H1 (cell line): ENCODE results near the gene MGME1. TPM values are rescaled to one million over a fixed set of nuclear protein-coding genes. Genes with fewer than 3 reads are reported as not detected.

Source experiments
- ASH2L ChIP-seq: fragments of 200-600, 300-600 bp; sonication (generic); IDR thresholded peaks from one replicate; pipeline ENCODE4 v1.7.1; 2017; ENCODE audit warnings: low read length
- CREB1 ChIP-seq: IDR thresholded peaks from 2 replicates; pipeline ENCODE4 v1.6.1; 2012; ENCODE audit warnings: inconsistent platforms
- POU5F1 ChIP-seq: IDR thresholded peaks from 2 replicates; pipeline ENCODE4 v1.6.1; 2011; ENCODE audit warnings: low read depth, mild to moderate bottlenecking, low read length, moderate library complexity
- SRF ChIP-seq: IDR thresholded peaks from 2 replicates; pipeline ENCODE4 v1.6.1; 2011; ENCODE audit warnings: mild to moderate bottlenecking, low read depth, low read length, moderate library complexity
- SUZ12 ChIP-seq: fragments of 200-600 bp; sonication (generic); IDR thresholded peaks from 2 replicates; pipeline ENCODE4 v1.6.1; 2012; ENCODE audit warnings: mild to moderate bottlenecking, inconsistent platforms, low read length, moderate library complexity, mixed read lengths
- TAF1 ChIP-seq: IDR thresholded peaks from 2 replicates; pipeline ENCODE4 v1.6.1; 2011; ENCODE audit warnings: mild to moderate bottlenecking, low read depth, low read length
- TAF7 ChIP-seq: optimal IDR thresholded peaks from 2 replicates; pipeline ENCODE3; 2011; ENCODE audit warnings: low read depth, mild to moderate bottlenecking, inconsistent platforms, low read length, moderate library complexity, borderline replicate concordance
- TCF12 ChIP-seq: IDR thresholded peaks from 2 replicates; pipeline ENCODE4 v1.6.1; 2011; ENCODE audit warnings: low read depth, mild to moderate bottlenecking, low read length
- TEAD4 ChIP-seq: IDR thresholded peaks from 2 replicates; pipeline ENCODE4 v1.6.1; 2012; ENCODE audit warnings: low read depth, low read length, inconsistent platforms, mixed read lengths
- YY1 ChIP-seq: IDR thresholded peaks from 2 replicates; pipeline ENCODE4 v1.6.1; 2011; ENCODE audit warnings: low read depth, mild to moderate bottlenecking, low read length
- polyA plus RNA-seq, 7 experiments: library from polyadenylated mRNA; depleted of rRNA in 3 of 7; stranded (reverse) in 5 of 7; unstranded in 2 of 7; fragments of >200 nt in 5 of 7; fragments of 200-250 nt in 2 of 7; gene quantifications; 1 replicate in 5 of 7; 2 replicates in 1 of 7; 4 replicates in 1 of 7; pipeline versions ENCODE4 v1.2.1 to v1.2.3, GENCODE V29; 2011 to 2013; ENCODE audit warnings: missing spikeins in 2 of 7, mixed read lengths in 2 of 7
- total RNA-seq: library from RNA; stranded (reverse); fragmentation: NEBNext Ultra II Directional; extraction: Animal tissue kit (Norgen Biotek cat#: 25700); gene quantifications from 2 replicates; pipeline ENCODE4 v1.2.1, GENCODE V29; 2021

The MGME1 gene
- total and polyA plus RNA-seq, 2 of the 8 experiments (the other 6 are each of a cell fraction or from before 2014, with no cell fraction given), result 27.7 to 59.0 TPM

GRCh38 chr20:17969278-17969883 is 563 bp downstream of the MGME1 start (continued):
- no peak for TF ChIP-seq SRF
- peak; percentile 52; the same call in 1 of the 2 replicates for TF ChIP-seq TAF1
- TF ChIP-seq ASH2L, result peak; percentile 61
- TF ChIP-seq CREB1, result no peak
- no peak for TF ChIP-seq TCF12
- TF ChIP-seq SUZ12, result no peak
- TF ChIP-seq TAF7, result peak; percentile 12
- TF ChIP-seq POU5F1, result no peak
- TF ChIP-seq YY1, result peak; percentile 83; the same call in 1 of the 2 replicates
- peak; percentile 37; the same call in 1 of the 2 replicates for TF ChIP-seq TEAD4
